HUDEP-2 (cell line): Measurements from ENCODE around the gene LIN9.

ENCODE experiments used
- DNase-seq, 76 experiments: peaks; one replicate each; lab custom pipeline; 2025; ENCODE audit not compliant: unreplicated experiment in 76 of 76; lab: John Stamatoyannopoulos, UW

Gene LIN9

DNA sequence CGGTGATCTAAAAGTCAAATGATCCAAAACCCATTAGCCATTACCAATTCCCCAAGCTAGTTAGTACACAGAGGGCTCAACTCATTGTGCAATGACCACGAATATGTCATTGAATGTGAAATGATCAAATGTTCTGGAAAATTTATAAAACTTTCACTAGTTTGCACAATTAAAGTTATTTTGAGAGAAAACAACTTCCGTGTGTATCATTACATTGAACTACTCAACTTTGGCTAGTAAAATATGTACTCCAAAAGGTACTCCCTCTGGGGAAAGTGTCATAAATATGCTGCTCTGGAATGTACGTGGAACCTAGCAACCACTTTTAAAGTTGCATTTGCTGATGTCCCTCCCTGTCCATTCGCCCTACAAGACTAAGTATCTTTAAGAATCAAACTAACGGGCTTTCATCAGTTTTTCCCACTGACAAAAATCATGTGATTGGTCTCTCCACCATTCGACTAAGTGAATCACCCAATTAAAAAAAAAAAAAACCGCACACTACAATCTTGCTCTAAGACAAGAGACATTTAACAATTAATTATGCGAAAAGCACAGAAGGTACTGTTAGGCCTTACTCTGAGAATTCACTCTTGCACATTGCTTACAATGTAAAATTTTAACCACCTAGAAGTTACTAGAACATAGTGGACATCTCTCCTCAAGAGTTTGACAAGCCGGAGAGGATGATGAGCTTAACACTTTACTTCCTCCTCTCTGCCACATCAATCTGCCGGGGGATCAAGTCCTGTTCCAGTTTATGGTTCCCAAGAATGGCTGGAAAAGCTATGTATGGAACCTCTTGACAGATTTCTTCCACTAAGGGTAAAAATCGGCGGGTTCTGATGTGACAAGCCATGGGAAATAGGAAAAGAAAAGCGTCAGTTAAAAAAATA, 123.6 kb downstream of the LIN9 start:
- peak in 3 of 76 experiments; percentile 6 to 24 (median 7) for DNase-seq

DNA sequence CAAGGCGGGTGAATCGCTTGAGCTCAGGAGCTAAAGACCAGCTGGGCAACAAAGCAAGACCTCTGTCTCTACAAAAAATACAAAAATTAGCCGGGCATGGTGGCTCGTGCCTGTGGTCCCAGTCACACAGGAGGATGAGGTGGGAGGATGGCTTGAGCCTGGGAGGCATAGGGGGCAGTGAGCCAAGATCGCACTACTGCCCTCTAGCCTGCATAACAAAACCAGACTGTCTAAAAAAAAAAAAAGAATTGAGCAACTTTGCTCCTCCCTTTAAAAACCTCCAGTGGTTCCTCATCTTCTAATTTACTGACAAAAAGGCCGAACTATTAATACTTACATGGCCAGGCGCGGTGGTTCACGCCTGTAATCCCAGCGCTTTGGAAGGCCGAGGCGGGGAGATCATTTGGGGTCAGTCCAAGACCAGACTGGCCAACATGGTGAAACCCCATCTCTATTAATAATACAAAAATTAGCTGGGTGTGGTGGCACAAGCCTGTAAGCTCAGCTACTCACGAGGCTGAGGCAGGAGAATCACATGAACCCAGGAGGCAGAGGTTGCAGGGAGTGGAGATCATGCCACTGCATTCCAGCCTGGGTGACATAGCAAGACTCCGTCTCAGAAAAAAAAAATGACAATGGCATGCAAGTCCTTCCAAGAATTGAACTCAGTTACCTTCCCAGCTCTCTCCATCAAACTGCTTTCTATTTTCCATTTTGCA, 126.8 kb downstream of the LIN9 start:
- peak in 56 of 76 experiments; percentile 1 to 69 (median 30) for DNase-seq
